Endometrial microvascular endothelial cells (primary cell): ENCODE results near the gene AKAP5. TPM values are rescaled to one million over a fixed set of nuclear protein-coding genes. Genes with fewer than 3 reads are reported as not detected.

Experiments used
- in situ Hi-C: cut with HindIII; loops from 2 replicates; pipeline ENCODE4 v1.10.0; 2017; ENCODE audit warnings: low sequenced_read_pairs, low pct_unique_long_range_greater_than_20kb; ENCODE audit errors: inconsistent ontology term
- total RNA-seq: library from RNA; depleted of rRNA; stranded (reverse); fragments of >200 nt; gene quantifications from one replicate; pipeline ENCODE4 v1.2.3, GENCODE V29; 2015; ENCODE audit errors: inconsistent ontology term

The AKAP5 gene
- total RNA-seq, 1 donor from 2014 or later = 0.56 TPM

DNA sequence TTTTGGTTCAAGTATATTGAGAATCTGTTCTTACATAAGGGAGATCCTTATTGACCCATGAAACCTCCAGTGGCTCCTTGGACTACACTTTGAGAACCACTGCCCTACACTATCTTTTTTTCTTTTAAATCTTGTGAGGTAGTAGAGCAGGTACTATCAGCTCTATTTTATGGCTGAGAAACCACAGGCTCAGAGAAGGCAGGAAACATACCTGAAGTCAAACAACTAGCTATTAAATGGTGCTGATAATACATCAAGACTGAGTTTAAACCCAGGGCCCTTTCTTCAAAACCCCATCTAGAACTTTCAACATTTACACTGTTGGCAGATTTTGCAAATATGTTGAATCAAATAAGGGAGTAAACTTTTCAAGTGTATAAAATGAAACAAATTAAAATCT is 31.5 kb downstream of the AKAP5 start:
- in situ Hi-C loops = no loop called here

GRCh38 chr14:64500088-64500487 is 34.8 kb downstream of the AKAP5 start:
- in situ Hi-C loops = no loop called here

DNA sequence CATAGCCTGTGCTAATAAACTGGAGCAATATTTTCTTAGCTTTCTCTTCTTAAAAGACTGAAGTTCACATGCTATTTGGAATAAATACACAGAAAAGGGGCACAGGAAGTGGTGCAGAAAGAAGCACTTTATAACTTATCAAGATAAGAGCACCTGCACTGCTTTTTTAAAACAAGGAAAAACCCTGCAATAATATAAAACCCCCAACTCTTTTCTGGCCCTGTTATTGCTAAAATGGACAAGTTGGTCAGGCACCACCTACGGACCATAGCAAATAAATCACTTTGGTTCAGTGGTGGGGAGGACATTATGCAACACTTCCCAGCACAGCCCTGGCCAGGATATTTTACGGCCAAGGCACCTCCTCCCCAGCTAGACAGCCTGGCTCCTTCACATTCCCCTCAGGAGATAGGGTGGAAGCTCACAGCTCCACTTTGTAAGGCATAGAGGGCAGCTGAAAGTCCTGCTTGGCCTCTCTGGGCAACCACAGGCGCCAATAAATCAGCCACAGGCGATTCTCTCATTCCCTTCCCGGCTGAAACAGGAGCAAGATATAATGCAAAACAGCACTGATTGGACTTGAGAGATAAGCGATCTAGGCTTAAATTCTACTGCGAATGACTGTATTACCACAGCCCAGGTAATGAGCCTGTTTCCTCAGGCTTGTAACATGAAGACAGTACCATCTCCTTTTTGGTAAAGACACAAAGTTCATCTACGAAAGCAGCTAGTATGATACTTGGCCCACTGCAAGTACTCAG is 36.3 kb downstream of the AKAP5 start:
- in situ Hi-C loops = no loop called here

GRCh38 chr14:64502456-64502855 is 37.2 kb downstream of the AKAP5 start:
- in situ Hi-C loops = no loop called here

DNA sequence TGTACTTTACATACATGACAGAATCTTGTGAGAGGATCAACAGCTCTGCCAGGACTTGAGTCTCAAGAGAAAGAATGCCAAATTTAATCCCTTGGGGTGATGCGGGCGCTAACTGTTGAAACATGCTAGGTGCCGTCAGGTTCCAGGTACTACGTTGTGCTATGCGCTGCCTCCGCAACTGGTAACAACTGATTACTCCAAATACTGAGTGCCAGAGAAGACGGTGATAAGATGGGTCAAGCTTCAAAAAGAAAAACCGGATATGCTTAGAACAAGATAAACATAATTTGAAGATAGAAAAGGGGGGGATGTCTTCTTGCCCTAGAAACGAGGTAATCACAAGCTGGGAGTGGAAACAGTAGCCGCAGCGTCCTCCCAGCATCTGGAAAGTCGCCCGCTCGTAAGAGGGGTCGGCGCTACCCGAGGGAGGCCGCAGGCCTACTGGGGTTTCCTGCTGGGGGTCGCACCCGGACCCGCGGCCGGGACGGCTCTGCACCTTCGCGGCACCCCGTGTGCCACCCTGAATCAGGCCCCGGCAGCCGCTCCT is 37.7 kb downstream of the AKAP5 start:
- in situ Hi-C loops = no loop called here

- in situ Hi-C loops = no loop called here
Observed at GRCh38 chr14:64503434-64504309, 38.4 kb downstream of the AKAP5 start, which contains the start of gene ZBTB25. Gene ZBTB25, minus strand, starts transcription at chr14:64503838. Its CDS starts 13,305 bp downstream, at chr14:64490533.

- in situ Hi-C loops = no loop called here
Observed at GRCh38 chr14:64504310-64504896, 39.1 kb downstream of the AKAP5 start, which contains the start of gene ZBTB1. Gene ZBTB1, plus strand, starts transcription at chr14:64504770. Its CDS starts 16,735 bp downstream, at chr14:64521505.

DNA sequence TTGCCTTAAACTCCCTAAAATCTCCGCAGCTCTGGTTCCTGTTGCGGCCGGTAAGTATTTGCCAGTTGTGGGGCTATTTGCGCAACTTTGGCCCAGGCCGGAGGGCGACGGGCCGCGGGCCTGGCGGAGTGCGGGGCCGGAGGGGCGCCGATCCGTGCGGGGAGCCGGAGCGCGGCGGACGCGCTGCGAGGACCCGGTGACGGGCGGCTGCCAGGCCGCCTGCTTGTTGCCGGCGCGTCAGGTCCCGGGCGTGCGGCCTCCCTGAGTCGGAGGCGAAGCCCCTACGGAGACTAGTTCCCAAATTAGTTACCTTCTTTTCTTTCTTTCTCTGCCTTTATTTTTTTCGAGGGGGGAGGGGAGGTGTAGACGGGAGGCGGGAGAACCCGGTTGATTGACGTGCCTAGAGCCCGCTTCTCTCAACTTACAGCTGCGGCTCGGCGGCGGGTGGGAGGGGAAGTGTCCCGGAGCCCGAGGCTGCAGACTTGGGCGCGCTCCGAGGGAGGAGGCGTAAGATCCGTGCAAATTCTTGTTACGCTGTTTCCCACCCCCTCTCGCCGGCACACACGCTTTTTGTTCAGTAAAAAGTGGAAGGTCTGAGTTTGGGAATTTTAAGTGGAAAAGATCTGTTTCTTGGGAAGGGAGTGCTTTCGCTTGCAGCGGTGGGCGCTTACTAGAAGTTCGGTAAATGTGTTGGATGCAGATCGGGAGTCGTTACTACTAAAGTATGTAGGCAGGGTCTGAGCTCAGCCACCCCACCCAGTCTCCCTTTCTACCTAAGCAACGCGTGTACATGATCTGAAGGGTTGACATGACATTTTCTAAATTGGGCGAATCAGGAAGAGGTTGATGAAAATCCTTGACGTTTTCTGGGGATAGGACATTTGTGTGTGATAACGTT is 39.8 kb downstream of the AKAP5 start:
- in situ Hi-C loops = no loop called here

- in situ Hi-C loops = no loop called here
Observed at GRCh38 chr14:64506721-64507120, 41.4 kb downstream of the AKAP5 start.

- in situ Hi-C loops = no loop called here
Observed at GRCh38 chr14:64507376-64508156, 42.3 kb downstream of the AKAP5 start.

DNA sequence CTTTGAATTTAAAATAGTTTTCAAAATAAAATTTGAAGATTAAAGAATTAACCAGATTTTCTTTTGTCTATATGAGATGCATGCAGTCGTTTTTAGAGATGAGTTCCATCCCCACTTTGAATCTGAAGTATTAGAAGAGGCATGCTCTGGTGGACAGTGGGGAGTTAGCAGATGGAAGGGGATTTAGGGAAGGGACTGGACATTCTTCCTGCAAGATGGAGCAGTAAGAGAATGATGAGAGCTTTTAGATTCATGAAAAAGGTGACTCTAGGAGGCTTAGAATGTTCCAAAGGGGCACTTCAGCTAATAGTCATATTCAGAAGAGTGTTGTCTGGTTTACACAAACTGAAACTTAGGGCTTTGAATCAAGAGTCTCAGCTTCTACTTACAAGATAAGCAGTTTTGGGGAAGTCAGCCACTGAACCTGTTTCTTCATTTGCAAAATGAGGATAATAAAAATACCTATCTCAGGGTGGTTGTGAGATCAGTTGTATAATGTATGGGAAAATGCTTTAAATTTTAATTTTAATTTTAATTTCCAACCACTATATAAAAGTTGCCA is 43.0 kb downstream of the AKAP5 start:
- in situ Hi-C loops = no loop called here

DNA sequence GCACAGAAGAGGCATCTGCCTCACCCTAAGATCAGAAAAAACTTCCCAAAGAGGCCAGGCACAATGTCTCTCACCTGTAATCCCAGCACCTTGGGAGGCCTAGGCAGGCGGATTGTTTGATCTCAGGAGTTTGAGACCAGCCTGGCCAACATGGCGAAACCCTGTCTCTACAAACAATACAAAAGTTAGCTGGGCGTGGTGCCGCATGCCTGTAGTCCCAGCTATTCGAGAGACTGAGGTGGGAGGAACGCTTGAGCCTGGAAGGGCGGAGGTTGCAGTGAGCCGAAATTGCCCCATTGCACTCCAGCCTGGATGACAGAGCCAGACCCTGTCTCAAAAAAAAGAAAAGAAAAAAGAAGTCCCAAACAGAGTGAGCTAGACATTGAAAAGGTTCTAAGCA is 43.7 kb downstream of the AKAP5 start:
- in situ Hi-C loops = no loop called here

DNA sequence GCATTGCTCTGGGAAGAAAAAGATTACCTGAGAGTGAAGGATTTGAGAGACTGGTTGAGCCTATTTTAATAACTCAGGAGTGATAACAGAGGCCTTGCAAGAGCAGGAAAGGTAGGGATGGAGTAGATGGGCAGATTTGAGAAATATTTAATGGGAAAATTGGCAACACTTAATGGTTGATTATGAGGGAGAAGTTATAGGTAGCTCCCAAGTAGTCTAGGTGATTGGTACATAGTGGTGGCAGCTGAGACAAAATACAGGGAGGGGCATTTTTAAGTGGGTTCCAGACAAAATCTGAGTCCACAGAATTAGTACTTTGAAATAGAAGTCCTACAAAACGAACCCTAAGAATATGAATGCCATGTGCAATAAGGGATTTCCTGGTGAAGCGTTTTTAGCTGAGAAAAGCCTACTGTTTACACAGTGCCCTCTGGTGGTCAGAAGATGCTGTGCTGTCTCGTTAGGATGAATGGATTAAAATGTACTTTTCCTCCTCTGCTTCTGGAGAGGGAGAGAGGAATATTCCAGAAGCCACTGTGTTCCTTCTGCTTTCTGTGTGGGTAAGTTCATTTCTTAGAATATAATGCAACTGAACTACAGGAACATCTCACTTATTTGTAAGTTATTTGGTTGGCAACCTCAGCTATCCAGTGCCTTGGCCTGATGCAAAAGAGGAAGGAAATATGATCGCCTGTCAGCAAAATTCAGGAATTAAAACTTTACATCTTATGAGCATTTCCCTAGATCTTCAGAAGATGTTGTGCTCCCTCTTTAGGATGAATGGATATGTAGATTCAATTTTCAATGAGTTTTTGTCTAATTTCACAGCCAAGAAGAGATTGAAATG is 45.7 kb downstream of the AKAP5 start:
- in situ Hi-C loops = no loop called here

DNA sequence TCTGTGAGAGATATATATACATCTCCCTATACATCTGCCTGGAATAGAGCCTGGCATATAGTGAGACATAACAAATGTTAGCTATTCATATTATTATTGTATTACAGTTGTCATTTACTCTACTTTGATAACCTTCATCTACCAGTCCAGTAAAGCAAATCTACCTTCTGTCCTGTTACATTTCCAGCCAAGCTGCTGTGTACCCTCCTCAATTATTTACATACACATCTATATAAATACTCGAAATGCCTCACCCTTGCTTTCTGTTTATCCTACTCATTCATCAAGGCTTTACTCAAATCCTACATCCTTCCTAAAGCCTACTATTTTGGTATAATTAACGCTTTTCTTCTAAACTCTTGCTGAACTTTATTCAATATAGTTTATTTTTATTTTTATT is 48.0 kb downstream of the AKAP5 start:
- in situ Hi-C loops = no loop called here

- in situ Hi-C loops = no loop called here
Observed at GRCh38 chr14:64515053-64515452, 49.8 kb downstream of the AKAP5 start.

GRCh38 chr14:64516969-64517368 is 51.7 kb downstream of the AKAP5 start:
- in situ Hi-C loops = no loop called here
